GM13976 (cell line): ENCODE data around the gene DUS3L.
"Not testable (repeated sequence)": the region's sequence is repeated elsewhere in the genome, so short reads cannot be mapped to it uniquely, and the experiment has no call there.

ENCODE experiments used
- DNase-seq: peaks from one replicate; pipeline ENCODE4 v3.0.0; 2012; ENCODE audit warnings: low spot score
- in situ Hi-C: fragments of 300-500 bp; cut with MboI; formaldehyde crosslinking; loops from one replicate; pipeline ENCODE4 v1.12.0; 2022; ENCODE audit warnings: low sequenced_read_pairs, mixed read lengths, inconsistent platforms; ENCODE audit not compliant: unreplicated experiment
- TF ChIP-seq, protein P1 (sequence below): IDR thresholded peaks from 2 replicates; pipeline ENCODE4 v1.5.1; 2012; ENCODE audit warnings: borderline replicate concordance, mild to moderate bottlenecking; ENCODE audit not compliant: insufficient read depth; ENCODE audit errors: extremely low read depth, missing control alignments, control extremely low read depth

The DUS3L gene

DNA sequence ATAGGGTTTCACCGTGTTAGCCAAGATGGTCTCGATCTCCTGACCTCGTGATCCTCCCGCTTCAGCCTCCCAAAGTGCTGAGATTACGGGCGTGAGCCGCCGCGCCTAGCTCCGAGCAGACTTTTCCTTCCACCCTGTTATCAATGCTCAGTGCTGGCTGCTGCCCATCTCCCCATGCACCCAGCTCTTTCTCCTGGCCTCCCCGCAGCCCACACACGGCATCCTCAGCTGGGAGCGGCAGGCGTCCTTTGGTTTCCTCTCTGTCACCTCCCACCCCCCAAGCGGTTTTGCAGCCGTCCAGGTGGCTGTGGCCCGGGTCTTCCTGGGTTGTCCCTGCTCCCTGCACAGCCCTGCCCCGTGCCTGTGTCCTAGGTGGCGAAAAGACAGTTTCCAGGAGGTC lies 18.5 kb downstream of the DUS3L start:
- DNase-seq = no peak
- TF ChIP-seq, protein P1, sequence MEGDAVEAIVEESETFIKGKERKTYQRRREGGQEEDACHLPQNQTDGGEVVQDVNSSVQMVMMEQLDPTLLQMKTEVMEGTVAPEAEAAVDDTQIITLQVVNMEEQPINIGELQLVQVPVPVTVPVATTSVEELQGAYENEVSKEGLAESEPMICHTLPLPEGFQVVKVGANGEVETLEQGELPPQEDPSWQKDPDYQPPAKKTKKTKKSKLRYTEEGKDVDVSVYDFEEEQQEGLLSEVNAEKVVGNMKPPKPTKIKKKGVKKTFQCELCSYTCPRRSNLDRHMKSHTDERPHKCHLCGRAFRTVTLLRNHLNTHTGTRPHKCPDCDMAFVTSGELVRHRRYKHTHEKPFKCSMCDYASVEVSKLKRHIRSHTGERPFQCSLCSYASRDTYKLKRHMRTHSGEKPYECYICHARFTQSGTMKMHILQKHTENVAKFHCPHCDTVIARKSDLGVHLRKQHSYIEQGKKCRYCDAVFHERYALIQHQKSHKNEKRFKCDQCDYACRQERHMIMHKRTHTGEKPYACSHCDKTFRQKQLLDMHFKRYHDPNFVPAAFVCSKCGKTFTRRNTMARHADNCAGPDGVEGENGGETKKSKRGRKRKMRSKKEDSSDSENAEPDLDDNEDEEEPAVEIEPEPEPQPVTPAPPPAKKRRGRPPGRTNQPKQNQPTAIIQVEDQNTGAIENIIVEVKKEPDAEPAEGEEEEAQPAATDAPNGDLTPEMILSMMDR = no peak
- in situ Hi-C loops = no loop called here

DNA sequence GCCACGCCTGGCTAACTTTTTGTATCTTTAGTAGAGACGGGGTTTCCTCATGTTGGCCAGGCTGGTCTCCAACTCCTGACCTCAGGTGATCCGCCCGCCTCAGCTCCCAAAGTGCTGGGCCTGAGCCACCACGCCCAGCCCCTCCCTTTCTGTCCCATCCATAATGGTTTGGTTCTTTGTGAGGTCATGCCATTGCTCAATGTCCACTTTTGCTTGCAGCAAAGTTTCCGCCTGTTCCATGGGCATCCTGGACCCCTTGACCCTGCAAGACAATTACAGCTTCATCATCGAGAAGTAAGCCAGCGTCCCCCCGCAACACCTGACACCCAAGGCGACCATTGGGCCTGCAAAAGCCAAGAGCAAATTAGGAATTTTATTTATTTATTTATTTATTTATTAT lies 23.0 kb downstream of the DUS3L start:
- no peak for DNase-seq
- TF ChIP-seq, protein P1 = no peak
- in situ Hi-C loops = no loop called here

DNA sequence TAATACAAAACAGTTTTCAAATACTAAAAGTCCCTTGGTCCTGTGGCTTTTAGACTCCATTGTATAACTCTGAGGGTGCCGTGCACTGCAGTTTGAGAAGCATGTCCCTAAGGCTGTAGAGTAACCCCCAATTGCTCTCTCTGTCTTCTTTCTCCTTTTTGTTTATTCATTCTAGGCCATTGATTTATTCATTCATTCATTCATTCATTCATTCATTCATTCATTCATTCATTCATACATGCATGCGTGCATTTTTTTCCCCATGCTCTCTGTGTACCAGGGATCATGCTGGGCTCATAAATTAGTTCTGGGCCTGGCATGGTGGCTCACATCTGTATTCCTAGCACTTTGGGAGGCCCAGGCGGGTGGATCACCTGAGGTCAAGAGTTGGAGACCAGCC lies 25.7 kb downstream of the DUS3L start:
- in situ Hi-C loops = no loop called here
- no peak for DNase-seq

DNA sequence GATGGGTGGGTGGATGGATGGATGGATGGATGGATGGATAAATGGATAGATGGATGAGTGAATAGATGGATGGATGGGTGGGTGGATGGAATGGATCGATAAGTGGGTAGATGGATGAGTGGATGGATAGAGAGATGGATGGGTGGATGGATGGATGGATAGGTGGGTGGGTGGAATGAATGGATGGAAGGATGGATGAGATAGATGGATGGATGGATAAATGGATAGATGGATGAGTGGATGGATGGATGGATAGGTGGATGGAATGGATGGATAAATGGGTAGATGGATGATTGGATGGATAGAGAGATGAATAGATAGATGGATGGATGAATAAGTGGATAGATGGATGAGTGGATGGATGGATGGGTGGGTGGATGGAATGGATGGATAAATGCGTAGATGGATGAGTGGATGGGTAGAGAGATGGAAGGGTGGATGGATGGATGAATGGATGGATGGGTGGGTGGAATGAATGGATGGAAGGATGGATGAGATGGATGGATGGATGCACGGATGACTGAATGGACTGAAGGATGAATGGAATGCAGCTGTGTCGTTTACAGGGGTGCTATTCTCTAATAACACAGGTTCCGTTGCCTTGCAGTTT lies 28.2 kb downstream of the DUS3L start:
- in situ Hi-C loops = no loop called here
- TF ChIP-seq, protein P1 = no peak
- no peak for DNase-seq

More for the DNA sequence above, 25.7 kb downstream of the DUS3L start:
- TF ChIP-seq, protein P1 = no peak

DNA sequence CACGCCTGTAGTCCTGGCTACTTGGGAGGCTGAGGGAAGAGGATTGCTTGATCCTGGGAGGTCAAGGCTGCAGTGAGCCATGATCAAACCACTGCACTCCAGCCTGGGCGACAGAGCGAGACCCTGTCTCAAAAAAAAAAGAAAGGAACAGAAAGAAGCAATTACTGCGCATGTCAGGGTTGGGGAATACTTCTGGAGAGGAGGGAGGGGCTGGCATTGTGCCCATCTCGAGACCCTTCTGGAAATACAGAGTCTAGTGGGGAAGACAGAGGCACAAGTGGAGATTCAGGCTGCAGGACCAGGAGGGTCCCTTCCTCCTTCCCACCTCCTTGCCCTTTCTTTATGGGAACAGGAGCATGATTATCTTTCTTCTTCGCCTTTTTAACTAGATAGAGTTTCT lies 37.2 kb downstream of the DUS3L start:
- TF ChIP-seq, protein P1 = no peak
- no peak for DNase-seq
- in situ Hi-C loops = no loop called here

DNA sequence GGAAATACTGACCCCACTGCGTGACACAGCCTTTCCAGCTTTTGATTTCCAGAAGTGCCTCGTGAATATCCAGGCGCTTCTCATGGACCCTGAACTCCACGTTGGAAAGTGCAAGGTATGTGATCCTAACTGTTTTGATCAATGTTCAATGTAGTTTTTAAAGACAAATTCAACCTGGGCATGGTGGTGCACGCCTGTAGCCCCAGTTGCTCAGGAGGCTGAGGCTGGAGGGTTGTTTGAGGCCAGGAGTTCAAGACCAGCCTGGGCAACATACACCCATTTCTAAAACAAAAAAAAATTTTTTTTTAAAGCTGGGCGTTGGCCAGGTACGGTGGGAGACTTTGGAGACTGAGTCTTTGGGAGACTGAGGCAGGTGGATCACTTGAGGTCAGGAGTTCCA lies 39.3 kb downstream of the DUS3L start:
- in situ Hi-C loops = no loop called here
- TF ChIP-seq, protein P1 = no peak

DNA sequence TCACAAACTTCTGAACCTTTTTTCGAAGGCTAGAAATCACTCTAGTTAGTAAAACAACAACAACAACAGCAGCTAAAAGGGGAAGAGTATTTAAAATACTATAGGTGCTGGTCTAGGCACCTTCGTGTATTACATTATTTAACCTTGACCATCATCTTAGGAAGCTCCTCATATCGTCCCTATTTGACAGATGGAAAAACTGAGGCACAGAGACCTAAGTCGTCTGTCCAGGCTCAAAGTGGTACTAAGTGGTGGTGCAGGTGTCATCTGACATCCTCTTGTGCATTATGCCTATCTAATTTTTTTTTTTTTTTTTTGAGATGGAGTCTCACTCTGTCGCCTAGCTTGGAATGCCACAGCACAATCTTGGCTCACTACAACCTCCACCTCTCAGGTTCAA lies 41.5 kb downstream of the DUS3L start:
- in situ Hi-C loops = no loop called here
- TF ChIP-seq, protein P1 = no peak
- DNase-seq = no peak

More for the DNA sequence above, 39.3 kb downstream of the DUS3L start:
- DNase-seq = no peak

DNA sequence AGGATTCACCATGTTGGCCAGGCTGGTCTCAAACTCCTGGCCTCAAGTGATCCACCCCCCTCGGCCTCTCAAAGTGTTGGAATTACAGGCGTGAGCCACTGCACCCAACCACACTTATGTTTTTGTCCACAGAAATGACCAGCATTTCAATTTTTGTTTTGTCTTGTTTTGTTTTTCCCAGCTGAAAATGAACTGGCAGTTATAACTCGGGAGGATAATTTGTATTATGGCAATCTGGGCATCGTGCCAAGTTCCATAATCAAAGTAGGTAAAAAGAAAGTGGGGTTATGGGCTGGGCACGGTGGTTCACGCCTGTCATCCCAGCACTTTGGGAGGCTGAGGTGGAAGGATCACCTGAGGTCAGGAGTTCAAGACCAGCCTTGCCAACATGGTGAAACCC lies 42.0 kb downstream of the DUS3L start:
- DNase-seq, in situ Hi-C loops: not testable (repeated sequence)

DNA sequence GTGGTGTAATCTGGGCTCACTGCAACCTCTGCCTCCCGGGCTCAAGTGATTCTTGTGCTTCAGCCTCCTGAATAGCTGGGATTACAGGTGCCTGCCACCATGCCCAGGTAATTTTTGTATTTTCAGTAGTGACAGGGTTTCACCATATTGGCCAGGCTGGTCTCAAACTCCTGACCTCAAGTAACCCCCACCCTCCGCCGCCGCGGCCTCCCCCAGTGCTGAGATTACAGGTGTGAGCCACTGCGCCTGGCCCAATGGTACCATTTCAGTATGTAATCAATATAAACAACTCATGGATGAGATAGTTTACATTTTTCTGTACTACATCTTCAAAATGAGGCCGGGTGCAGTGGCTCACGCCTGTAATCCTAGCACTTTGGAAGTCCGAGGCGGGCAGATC lies 46.0 kb downstream of the DUS3L start:
- DNase-seq, in situ Hi-C loops: not testable (repeated sequence)
